Mucosa of gallbladder (tissue), 1 donor: ENCODE results near the gene PSEN1. TPM values are rescaled to one million over a fixed set of nuclear protein-coding genes. Genes with fewer than 3 reads are reported as not detected.

Experiments used
- DNase-seq: peaks from one replicate; pipeline ENCODE4 v3.0.0-alpha.2; 2020; ENCODE audit warnings: low spot score
- total RNA-seq: library from RNA; stranded (reverse); gene quantifications from one replicate; pipeline ENCODE4 v1.2.1, GENCODE V29; 2021
- donor health status: DM: no; HTN: no; CAD: no.

PSEN1 gene
- total RNA-seq, 1 donor from 2014 or later = 91.9 TPM

GRCh38 chr14:73239393-73240241 lies 103.3 kb downstream of the PSEN1 start:
- DNase-seq = peak; percentile 58

GRCh38 chr14:73240816-73241480 lies 104.6 kb downstream of the PSEN1 start:
- DNase-seq = no peak

GRCh38 chr14:73241481-73242165 lies 105.3 kb downstream of the PSEN1 start:
- DNase-seq = peak; percentile 33

GRCh38 chr14:73242357-73242901 lies 106.1 kb downstream of the PSEN1 start:
- no peak for DNase-seq

- DNase-seq = no peak
These were observed 107.0 kb downstream of the PSEN1 start for GRCh38 chr14:73243341-73243740.

- DNase-seq = no peak
These were observed 107.4 kb downstream of the PSEN1 start for GRCh38 chr14:73243748-73244147.

GRCh38 chr14:73244541-73245290 lies 108.4 kb downstream of the PSEN1 start:
- no peak for DNase-seq

GRCh38 chr14:73245480-73246325 lies 109.4 kb downstream of the PSEN1 start:
- DNase-seq = peak; percentile 49

- DNase-seq = no peak
These were observed 110.3 kb downstream of the PSEN1 start for GRCh38 chr14:73246387-73247150.

- no peak for DNase-seq
These were observed 112.0 kb downstream of the PSEN1 start for GRCh38 chr14:73248108-73248868.

- no peak for DNase-seq
These were observed 112.8 kb downstream of the PSEN1 start for GRCh38 chr14:73249108-73249507.

GRCh38 chr14:73249564-73250316 lies 113.4 kb downstream of the PSEN1 start:
- no peak for DNase-seq

GRCh38 chr14:73250317-73250713 lies 114.0 kb downstream of the PSEN1 start:
- no peak for DNase-seq

- no peak for DNase-seq
These were observed 114.6 kb downstream of the PSEN1 start for GRCh38 chr14:73250781-73251500.

GRCh38 chr14:73251516-73252215 lies 115.4 kb downstream of the PSEN1 start:
- no peak for DNase-seq

GRCh38 chr14:73252491-73253322 lies 116.4 kb downstream of the PSEN1 start:
- no peak for DNase-seq
